ENCODE results near the gene RNLS.
"Not testable (repeated sequence)": the region's sequence is repeated elsewhere in the genome, so short reads cannot be mapped to it uniquely, and the experiment has no call there.

RNLS gene

GRCh38 chr10:88343761-88344484, 239.2 kb downstream of the RNLS start:
- no peak for DNase-seq (ENCODE audit: low read depth)

- no peak for DNase-seq (ENCODE audit: low read depth)
Observed at GRCh38 chr10:88342733-88343310, 240.3 kb downstream of the RNLS start.

- no peak for DNase-seq (ENCODE audit: low read depth)
Observed at GRCh38 chr10:88337134-88337533, 246.0 kb downstream of the RNLS start.

GRCh38 chr10:88336334-88336733, 246.8 kb downstream of the RNLS start:
- no peak for DNase-seq (ENCODE audit: low read depth)

- DNase-seq (ENCODE audit: low read depth) = no peak
Observed at GRCh38 chr10:88333248-88333630, 249.9 kb downstream of the RNLS start.

GRCh38 chr10:88332503-88333247, 250.4 kb downstream of the RNLS start:
- no peak for DNase-seq (ENCODE audit: low read depth)

- DNase-seq (ENCODE audit: low read depth) = no peak
Observed at GRCh38 chr10:88330174-88330573, 252.9 kb downstream of the RNLS start.

GRCh38 chr10:88322324-88323063, 260.6 kb downstream of the RNLS start:
- no peak for DNase-seq (ENCODE audit: low read depth)

- no peak for DNase-seq (ENCODE audit: low read depth)
Observed at GRCh38 chr10:88319960-88320517, 263.1 kb downstream of the RNLS start.

- no peak for DNase-seq (ENCODE audit: low read depth)
Observed at GRCh38 chr10:88318803-88319202, 264.3 kb downstream of the RNLS start.

GRCh38 chr10:88317099-88317498, 266.0 kb downstream of the RNLS start:
- DNase-seq (ENCODE audit: low read depth) = no peak

GRCh38 chr10:88316292-88316861, 266.7 kb downstream of the RNLS start:
- no peak for DNase-seq (ENCODE audit: low read depth)

GRCh38 chr10:88315755-88316154, 267.4 kb downstream of the RNLS start:
- DNase-seq (ENCODE audit: low read depth) = no peak

GRCh38 chr10:88314362-88314761, 268.8 kb downstream of the RNLS start:
- no peak for DNase-seq (ENCODE audit: low read depth)

GRCh38 chr10:88313878-88314277, 269.2 kb downstream of the RNLS start:
- no peak for DNase-seq (ENCODE audit: low read depth)

- DNase-seq (ENCODE audit: low read depth) = no peak
Observed at GRCh38 chr10:88312855-88313254, 270.3 kb downstream of the RNLS start.

GRCh38 chr10:88311264-88311663, 271.9 kb downstream of the RNLS start:
- DNase-seq (ENCODE audit: low read depth) = no peak

- no peak for DNase-seq (ENCODE audit: low read depth)
Observed at GRCh38 chr10:88309365-88309764, 273.8 kb downstream of the RNLS start.

GRCh38 chr10:88308361-88308760, 274.8 kb downstream of the RNLS start:
- DNase-seq (ENCODE audit: low read depth) = not testable (repeated sequence)

GRCh38 chr10:88299787-88300186, 283.3 kb downstream of the RNLS start:
- DNase-seq (ENCODE audit: low read depth) = no peak

GRCh38 chr10:88297103-88297502, 286.0 kb downstream of the RNLS start:
- DNase-seq (ENCODE audit: low read depth) = no peak
